Measurements from ENCODE around the gene PTTG1. TPM values are rescaled to one million over a fixed set of nuclear protein-coding genes. Genes with fewer than 3 reads are reported as not detected.
A peak's percentile ranks its signal among the peaks of the same experiment; 100 is the strongest.

The PTTG1 gene
- total and polyA plus RNA-seq, 12 donors, result 0.32 to 17.5 (median 1.7) TPM; not detected in 1

- DNase-seq (no peak), ATAC-seq (no peak)
- intact Hi-C loops (cut with DNase I), result no loop called here
- H3K4me1 ChIP-seq, result peaks cover 0 to 38% (median 16%) of the 10 kb centered on the region in 9 donors
- WGBS, 2 donors, result 68 to 70% methylated on average over 7 of the region's 7 CpGs
- no peaks in the 10 kb centered on the region for H3K36me3 ChIP-seq
- no peaks in the 10 kb centered on the region for H3K9me3 ChIP-seq
- H3K4me3 ChIP-seq, result no peak overlapping the region
- H3K27ac ChIP-seq, result no peak overlapping the region
- TF ChIP-seq CTCF (IDR thresholded peaks at IDR 0.05), result no peak
- H3K27me3 ChIP-seq, result no peaks in the 10 kb centered on the region
Measured at GRCh38 chr5:160463740-160464465, 42.2 kb downstream of the PTTG1 start.

- Histone ChIP-seq H3K27me3 (no peaks in the 10 kb centered on the region), H3K4me1 (peaks cover 0 to 42% (median 20%) of the 10 kb centered on the region in 9 donors), H3K4me3 (no peak overlapping the region), H3K36me3 (no peaks in the 10 kb centered on the region), H3K9me3 (no peaks in the 10 kb centered on the region), H3K27ac (no peak overlapping the region)
- intact Hi-C loops (cut with DNase I), result no loop called here
- ATAC-seq (no peak), DNase-seq (no peak)
- WGBS, 2 donors, result 68 to 71% methylated on average over 4 of the region's 4 CpGs
- no peak for TF ChIP-seq CTCF (IDR thresholded peaks at IDR 0.05)
Measured at GRCh38 chr5:160464466-160464797, 42.8 kb downstream of the PTTG1 start.

GRCh38 chr5:160466116-160466515 is 44.5 kb downstream of the PTTG1 start:
- Histone ChIP-seq H3K4me3 (no peak overlapping the region), H3K27ac (peak overlapping the region in 1 of 10 donors; percentile 12), H3K27me3 (no peaks in the 10 kb centered on the region), H3K9me3 (no peaks in the 10 kb centered on the region), H3K36me3 (no peaks in the 10 kb centered on the region), H3K4me1 (peaks cover 3 to 57% (median 20%) of the 10 kb centered on the region in 9 donors)
- ATAC-seq (no peak), DNase-seq (no peak)
- TF ChIP-seq CTCF (IDR thresholded peaks at IDR 0.05), result no peak
- intact Hi-C loops (cut with DNase I), result no loop called here
- WGBS, 2 donors, result 78 to 82% methylated on average over 5 of the region's 5 CpGs

- TF ChIP-seq CTCF (IDR thresholded peaks at IDR 0.05), result no peak
- Histone ChIP-seq H3K36me3 (no peaks in the 10 kb centered on the region), H3K27ac (peak overlapping the region in 7 of 10 donors; percentile 36 to 67 (median 57)), H3K4me3 (peak overlapping the region in 8 of 10 donors; percentile 19 to 56 (median 44)), H3K27me3 (no peaks in the 10 kb centered on the region), H3K9me3 (no peaks in the 10 kb centered on the region), H3K4me1 (peaks cover 3 to 66% (median 22%) of the 10 kb centered on the region in 9 donors)
- intact Hi-C loops (cut with DNase I), result no loop called here
- DNase-seq, result peak in 1 of 2 donors; percentile 10
- ATAC-seq, result peak in 3 of 8 donors; percentile 4 to 8 (median 5)
- WGBS, 2 donors, result 47 to 54% methylated on average over 9 of the region's 9 CpGs
Measured at GRCh38 chr5:160466889-160467554, 45.4 kb downstream of the PTTG1 start.

Data from heart right ventricle (tissue), 16 donors.